Bronchial epithelial cell (primary cell): ENCODE data around the gene ME1. TPM values are rescaled to one million over a fixed set of nuclear protein-coding genes. Genes with fewer than 3 reads are reported as not detected.

Experiments
- DNase-seq: peaks from one replicate; pipeline ENCODE4 v3.0.0-alpha.2; 2010; ENCODE audit warnings: low read depth
- FAIRE-seq: peaks from 2 replicates; lab custom pipeline; 2011; peaks lifted over from hg19 to GRCh38; lab: Jason Lieb, UNC
- H3K27me3 ChIP-seq: 2 replicates; pipeline ENCODE4 v1.5.1; 2011; ENCODE audit warnings: low read length; ENCODE audit not compliant: control insufficient read depth, insufficient read depth
- H3K36me3 ChIP-seq: 2 replicates; pipeline ENCODE4 v1.5.1; 2011; ENCODE audit warnings: low read length; ENCODE audit not compliant: control insufficient read depth, insufficient read depth
- H3K4me3 ChIP-seq: 2 replicates; pipeline ENCODE4 v1.5.1; 2011; ENCODE audit warnings: mild to moderate bottlenecking, low read depth, low read length, control low read depth
- CTCF ChIP-seq: IDR thresholded peaks from 2 replicates; pipeline ENCODE4 v1.5.1; 2011; ENCODE audit warnings: mild to moderate bottlenecking, moderate library complexity, low read length, control low read depth, inconsistent platforms; ENCODE audit not compliant: insufficient read depth, severe bottlenecking
- total RNA-seq: library from RNA; depleted of rRNA; stranded (reverse); fragments of >200 nt; gene quantifications from 2 replicates; pipeline ENCODE4 v1.2.1, GENCODE V29; 2014

The ME1 gene
- total RNA-seq, 1 donor from 2014 or later: 18.2 TPM

- DNase-seq (no peak), FAIRE-seq (no peak)
- no peak overlapping the region for H3K4me3 ChIP-seq
- no peak for TF ChIP-seq CTCF
- H3K27me3 ChIP-seq: no peaks in the 10 kb centered on the region
- H3K36me3 ChIP-seq: peaks cover 2% of the 10 kb centered on the region
Observed at GRCh38 chr6:83247471-83247870, 183.4 kb downstream of the ME1 start.

- Histone ChIP-seq H3K27me3 (no peaks in the 10 kb centered on the region), H3K4me3 (no peak overlapping the region), H3K36me3 (peaks cover 3% of the 10 kb centered on the region)
- FAIRE-seq (no peak), DNase-seq (no peak)
- no peak for TF ChIP-seq CTCF
Observed at GRCh38 chr6:83231146-83231545, 199.7 kb downstream of the ME1 start.

GRCh38 chr6:83226517-83226916 lies 204.3 kb downstream of the ME1 start:
- DNase-seq: no peak
- no peak for FAIRE-seq
- Histone ChIP-seq H3K27me3 (no peaks in the 10 kb centered on the region), H3K4me3 (no peak overlapping the region), H3K36me3 (peaks cover 5% of the 10 kb centered on the region)
- TF ChIP-seq CTCF: no peak

GRCh38 chr6:83221889-83222479 lies 208.9 kb downstream of the ME1 start:
- FAIRE-seq (no peak), DNase-seq (peak; percentile 52)
- TF ChIP-seq CTCF: peak; percentile 18
- H3K36me3 ChIP-seq: peaks cover 4% of the 10 kb centered on the region
- no peak overlapping the region for H3K4me3 ChIP-seq
- H3K27me3 ChIP-seq: no peaks in the 10 kb centered on the region

GRCh38 chr6:83221276-83221675 lies 209.6 kb downstream of the ME1 start:
- Histone ChIP-seq H3K36me3 (peaks cover 4% of the 10 kb centered on the region), H3K4me3 (no peak overlapping the region), H3K27me3 (no peaks in the 10 kb centered on the region)
- TF ChIP-seq CTCF: no peak
- FAIRE-seq: no peak
- DNase-seq: no peak

GRCh38 chr6:83220121-83220520 lies 210.7 kb downstream of the ME1 start:
- DNase-seq: no peak
- Histone ChIP-seq H3K27me3 (no peaks in the 10 kb centered on the region), H3K4me3 (no peak overlapping the region), H3K36me3 (peaks cover 4% of the 10 kb centered on the region)
- TF ChIP-seq CTCF: no peak
- no peak for FAIRE-seq
